Uterus (tissue), 2 donors: ENCODE data around the gene GRK2.

Source experiments
- CTCF ChIP-seq, 4 experiments: fragments of 200-600 bp in 2 of 4; fragments of 450-650 bp in 2 of 4; sonication (generic) in 2 of 4; IDR thresholded peaks; one replicate each; pipeline ENCODE4 v1.5.1; 2016 to 2019; ENCODE audit warnings: antibody characterized with exemption in 4 of 4, mild to moderate bottlenecking in 2 of 4, moderate library complexity in 1 of 4
- POLR2A ChIP-seq, 2 donors: fragments of 450-650 bp; IDR thresholded peaks; one replicate each; pipeline ENCODE4 v1.6.1; 2016; ENCODE audit warnings: antibody characterized with exemption in 2 of 2, mild to moderate bottlenecking in 1 of 2, moderate library complexity in 1 of 2

- TF ChIP-seq CTCF (IDR thresholded peaks at IDR 0.05) (no peak), POLR2A (IDR thresholded peaks at IDR 0.05) (no peak)
Observed at GRCh38 chr11:67322049-67322448, 55.8 kb downstream of the GRK2 start.
